Tongue (tissue), 2 donors: ENCODE measurements around the gene ACAP3. TPM values are rescaled to one million over a fixed set of nuclear protein-coding genes. Genes with fewer than 3 reads are reported as not detected.

Experiments used
- DNase-seq: peaks from one replicate; pipeline ENCODE4 v3.0.0-alpha.2; 2015
- total RNA-seq: library from RNA; depleted of rRNA; stranded (reverse); fragments of >200 nt; gene quantifications from one replicate; pipeline ENCODE4 v1.2.3, GENCODE V29; 2014

The ACAP3 gene
- total RNA-seq: 73.3 TPM

GRCh38 chr1:1307923-1308755 lies at the start of gene ACAP3, which contains the start of gene PUSL1:
Gene ACAP3, minus strand, starts transcription at chr1:1307930. Its CDS starts 115 bp downstream, at chr1:1307815.
Gene PUSL1, plus strand, starts transcription at chr1:1308597. Its CDS starts 47 bp downstream, at chr1:1308644.
- peak; percentile 96 for DNase-seq

- no peak for DNase-seq
Measured at GRCh38 chr1:1356796-1357401, 49.2 kb upstream of the ACAP3 start.

DNA sequence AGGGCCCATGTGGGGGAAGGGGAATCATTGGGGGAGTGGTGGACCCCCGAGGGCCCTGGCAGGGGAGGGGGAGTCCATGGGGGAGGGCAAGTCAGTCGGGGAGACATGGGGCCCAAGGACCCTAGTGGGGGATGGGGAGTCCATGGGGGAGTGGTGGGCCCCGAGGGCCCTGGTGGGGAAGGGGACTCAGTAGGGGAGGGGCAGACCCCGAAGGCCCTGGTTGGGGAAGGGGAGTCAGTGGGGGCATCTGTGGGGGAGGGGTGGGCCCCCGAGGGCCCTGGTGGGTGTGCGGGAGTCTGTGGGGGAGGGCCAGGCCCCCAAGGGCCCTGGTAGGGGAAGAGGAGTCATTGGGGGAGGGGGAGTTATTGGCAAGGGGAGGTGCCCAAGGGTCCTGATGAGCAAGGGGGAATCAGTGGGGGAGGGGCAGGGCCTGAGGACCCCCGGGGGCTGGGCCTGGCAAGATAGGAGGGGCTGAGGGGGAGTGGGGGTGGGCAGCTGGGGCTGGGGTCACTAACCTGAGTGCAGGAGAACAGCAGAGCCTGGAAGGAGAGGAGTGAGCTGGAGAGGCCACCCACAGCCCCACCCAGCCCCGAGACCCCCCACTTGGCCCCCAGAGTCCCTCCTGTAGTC lies 48.6 kb upstream of the ACAP3 start:
- no peak for DNase-seq

DNA sequence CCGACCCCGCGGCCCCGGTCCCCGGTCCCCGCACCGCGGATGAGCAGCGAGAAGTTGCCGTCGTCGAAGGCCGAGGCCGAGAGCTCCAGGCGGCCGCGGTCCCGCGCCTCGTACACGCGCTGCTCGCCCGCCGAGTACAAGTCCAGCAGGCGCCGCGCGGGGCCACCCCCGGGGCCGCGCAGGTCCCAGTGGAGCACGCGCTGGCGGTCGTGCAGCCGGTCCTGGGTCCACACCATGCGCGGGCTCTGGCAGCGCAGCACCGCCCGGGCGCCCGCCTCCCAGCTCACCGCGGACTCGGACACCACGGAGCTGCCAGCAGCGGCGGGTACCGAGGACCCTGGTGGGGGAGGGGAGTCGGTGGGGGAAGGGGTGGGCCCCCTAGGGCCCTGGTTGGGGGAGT lies 47.7 kb upstream of the ACAP3 start:
- DNase-seq: no peak

DNA sequence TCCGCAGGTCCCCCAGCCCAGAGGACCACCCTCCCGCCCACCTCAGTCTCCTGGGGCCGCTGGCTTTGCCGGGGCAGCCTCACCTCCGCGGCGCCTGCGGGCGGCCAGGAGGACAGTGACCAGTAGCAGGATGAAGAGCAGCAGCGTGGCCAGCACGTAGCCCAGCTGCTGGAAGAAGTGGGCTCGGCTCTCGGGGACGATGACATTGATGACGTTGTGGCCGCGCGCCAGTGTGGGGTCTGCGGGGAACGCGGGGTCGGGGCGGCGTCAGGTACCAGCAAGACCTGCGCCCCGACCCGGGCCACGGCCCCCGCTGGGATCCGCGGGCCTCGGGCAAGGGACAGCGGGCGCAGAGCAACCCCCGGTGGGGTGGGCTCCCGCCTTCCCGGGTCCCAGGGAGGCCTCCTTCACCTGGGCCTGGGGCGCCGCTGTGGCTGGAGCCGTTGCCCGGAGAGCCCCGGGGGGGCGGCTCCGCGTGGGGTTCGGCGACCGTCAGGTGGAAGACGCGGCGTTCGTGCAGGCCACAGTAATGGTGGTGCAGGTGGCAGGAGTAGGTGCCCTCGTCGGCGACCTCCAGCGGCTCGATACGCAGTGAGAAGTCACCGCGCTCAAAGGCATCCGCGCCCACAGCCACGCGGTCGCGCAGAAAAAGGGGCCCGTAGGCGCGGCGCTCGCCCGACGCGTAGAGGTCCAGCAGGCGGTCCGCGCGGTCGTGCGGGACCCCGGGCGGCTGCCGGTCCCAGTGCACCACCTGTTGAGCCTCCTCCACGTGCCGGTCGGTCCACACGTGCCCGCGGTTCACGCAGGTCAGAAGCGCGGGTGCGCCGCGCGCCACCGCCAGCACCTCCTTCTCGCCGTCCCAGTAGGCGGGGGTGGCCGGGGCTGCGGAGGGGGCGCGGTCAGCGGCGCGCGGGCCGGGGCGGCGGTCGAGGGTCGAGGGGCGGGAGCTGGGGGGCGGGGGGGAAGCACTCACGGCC lies 46.8 kb upstream of the ACAP3 start:
- DNase-seq: no peak

GRCh38 chr1:1353389-1354151 lies 45.8 kb upstream of the ACAP3 start:
- DNase-seq: no peak

DNA sequence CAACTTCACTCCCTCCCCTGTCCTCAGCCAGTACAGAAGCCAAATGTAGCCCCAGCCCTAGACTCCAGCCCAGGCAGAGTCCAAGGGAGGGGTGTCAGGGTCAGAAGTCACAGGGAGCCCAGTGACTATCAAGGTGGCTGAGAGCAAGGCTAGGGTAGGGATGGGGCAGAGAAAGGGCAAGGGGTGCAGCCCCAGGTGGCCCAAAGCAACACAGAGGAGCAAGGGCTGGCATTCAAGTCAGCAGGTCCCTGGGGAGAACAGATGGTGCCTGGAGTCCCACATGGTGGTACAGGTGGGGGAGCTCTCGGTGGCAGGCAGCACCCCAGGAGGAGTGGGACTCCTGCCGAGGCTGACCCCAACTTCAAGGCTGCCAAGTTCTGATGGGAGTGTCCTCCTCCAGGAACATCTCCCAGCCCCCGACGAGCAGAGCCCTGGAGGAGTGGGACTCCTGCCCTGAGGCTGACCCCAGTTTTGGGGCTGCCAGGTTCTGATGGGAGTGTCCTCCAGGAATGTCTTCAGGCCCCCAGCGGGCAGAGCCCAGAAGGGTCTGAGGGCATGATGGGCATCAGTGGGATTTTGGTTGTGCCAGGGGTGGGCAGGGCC lies 45.2 kb upstream of the ACAP3 start:
- no peak for DNase-seq

DNA sequence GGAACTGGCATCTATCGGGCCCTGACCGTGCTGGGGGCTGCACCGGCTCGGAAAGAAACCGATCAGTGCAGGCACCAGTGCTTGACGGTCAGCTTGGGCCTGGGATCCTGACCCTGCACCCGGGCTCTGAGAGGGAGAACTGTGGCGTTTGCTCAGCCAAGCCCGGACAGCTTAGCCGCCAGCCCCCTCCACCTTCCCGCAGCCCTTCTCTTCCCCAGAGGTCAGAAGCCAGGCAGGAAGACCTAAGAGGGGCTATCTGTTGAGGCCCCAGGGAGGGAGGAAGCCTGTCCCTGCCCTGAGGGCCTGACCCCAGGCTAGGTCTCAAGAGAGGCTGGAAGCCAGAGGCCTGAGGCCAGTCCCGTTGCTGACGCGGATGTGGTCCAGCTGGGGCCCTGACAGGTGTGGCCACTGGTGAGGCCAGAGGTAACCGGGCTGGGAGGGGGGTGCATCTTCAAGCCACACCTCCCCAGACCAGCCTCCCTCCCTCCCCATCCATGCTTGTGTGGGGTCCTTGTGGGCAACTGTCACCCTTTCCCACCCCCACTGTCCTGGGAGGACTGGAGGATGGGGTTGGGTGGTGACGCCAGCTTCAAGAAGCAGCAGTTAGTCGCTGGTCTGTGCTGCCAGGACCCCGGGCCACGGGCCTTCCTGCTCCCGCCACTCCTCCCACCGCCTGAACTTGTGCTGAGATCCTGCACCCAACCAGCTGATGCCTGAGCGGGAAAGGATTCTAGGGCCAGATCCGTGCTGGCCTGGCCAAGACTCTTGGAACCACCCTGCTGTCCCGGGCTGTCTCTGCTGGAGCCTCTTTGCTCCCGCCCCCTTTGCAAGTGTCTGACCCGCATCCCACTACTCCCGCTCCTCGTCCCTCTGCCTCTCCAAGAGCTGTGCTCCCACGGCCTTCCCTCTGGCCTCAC lies 44.0 kb upstream of the ACAP3 start:
- no peak for DNase-seq

- DNase-seq: peak; percentile 84
Measured at GRCh38 chr1:1349256-1350012, 41.7 kb upstream of the ACAP3 start, which contains the start of gene DVL1. Gene DVL1, minus strand, starts transcription at chr1:1349418. Its CDS starts 353 bp downstream, at chr1:1349065.

GRCh38 chr1:1348420-1349255 lies 40.9 kb upstream of the ACAP3 start:
- no peak for DNase-seq

- no peak for DNase-seq
Measured at GRCh38 chr1:1347663-1348419, 40.1 kb upstream of the ACAP3 start.

DNA sequence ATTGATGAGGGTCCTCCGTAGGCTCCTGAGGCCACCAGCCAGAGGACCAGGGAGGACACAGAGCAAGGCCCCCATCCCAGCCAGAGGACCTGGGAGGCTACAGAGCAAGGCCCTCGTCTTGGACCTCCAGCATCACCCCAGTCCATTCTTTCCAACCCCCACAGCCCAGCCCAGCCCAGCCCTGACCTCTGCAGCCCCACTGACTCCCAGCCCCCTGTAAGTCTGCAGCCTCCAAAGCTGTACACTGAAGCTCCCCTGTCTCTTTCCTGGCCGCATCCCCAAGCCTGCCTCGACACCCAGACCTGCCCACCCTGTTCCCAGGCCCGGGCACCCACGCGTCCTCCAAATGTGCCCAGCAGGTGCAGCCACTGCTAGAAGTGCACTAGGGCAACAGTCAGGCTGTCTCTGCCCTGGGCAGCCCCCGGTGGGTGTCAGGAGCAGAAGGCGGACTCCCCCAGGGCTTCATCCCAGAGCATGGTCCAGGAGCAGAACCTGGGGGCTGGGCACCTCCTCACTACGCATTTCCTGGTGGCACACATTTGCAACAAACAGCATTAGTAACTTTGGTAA lies 39.4 kb upstream of the ACAP3 start:
- DNase-seq: no peak

- DNase-seq: no peak
Measured at GRCh38 chr1:1346501-1346890, 38.8 kb upstream of the ACAP3 start.

DNA sequence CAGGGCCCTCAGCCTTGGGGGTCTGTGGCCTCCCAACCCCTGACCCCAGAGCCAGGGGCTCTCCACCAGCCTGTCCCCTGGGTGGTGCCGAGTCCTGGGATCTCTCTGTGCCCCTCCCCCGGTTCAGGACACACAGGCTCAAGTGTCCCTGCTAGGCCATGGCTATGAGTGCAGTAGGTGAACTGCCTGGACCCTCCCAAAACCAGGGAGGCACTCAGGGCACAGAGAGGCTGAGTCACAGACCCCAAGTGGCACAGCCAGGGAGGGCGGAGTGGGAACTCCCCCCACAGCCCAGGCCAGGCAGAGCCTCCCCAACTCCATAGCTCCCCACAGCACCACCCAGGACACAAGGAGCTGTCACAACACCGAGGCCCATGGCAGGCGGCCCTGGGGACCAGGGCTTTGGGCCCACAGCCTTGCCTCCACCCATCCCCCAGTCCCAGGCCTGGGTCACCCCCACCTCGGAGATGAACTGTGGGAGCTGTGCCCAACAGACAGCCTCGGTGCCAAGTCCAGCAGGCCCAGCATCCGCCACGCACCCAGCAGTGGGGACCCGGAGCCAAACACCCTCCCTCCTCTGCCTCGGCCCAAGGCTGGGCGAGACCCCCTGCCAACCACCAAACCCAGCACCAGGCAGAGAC lies 38.2 kb upstream of the ACAP3 start:
- DNase-seq: no peak

DNA sequence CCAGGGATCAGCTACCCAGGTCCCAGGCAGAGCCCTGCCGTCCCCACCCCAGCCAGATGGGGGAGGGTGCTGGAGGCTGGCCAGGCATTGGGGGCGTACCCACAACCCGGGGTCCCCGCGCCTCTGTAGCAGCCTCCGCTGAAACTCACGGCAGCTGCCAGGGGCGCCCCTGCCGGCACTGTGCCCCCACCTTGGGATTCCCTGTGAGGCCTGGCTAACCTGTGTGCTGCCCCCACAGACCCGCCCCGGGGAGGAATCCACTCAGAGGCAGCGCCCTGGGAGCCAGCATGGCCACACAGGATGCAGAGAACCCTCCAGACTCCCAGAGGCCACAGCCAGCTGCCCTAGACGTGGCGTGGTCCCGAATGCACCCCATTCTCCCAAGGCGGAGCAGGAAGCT lies 37.7 kb upstream of the ACAP3 start:
- DNase-seq: no peak
